Measurements from ENCODE around the gene KAZALD1. TPM values are rescaled to one million over a fixed set of nuclear protein-coding genes. Genes with fewer than 3 reads are reported as not detected.

Gene KAZALD1
- total RNA-seq, 1 experiment from 2014 or later, result 24.9 TPM

- Histone ChIP-seq H3K4me2 (ENCODE audit: low read length) (peak overlapping the region; percentile 33), H3K27me3 (ENCODE audit: low read length) (no peaks in the 10 kb centered on the region), H4K20me1 (ENCODE audit: low read length) (no peaks in the 10 kb centered on the region), H3F3A (ENCODE audit: low read length, unreplicated experiment) (no peaks in the 10 kb centered on the region), H3K9ac (ENCODE audit: low read length) (no peak overlapping the region), H3K4me1 (ENCODE audit: insufficient read depth, low read length) (peaks cover 29% of the 10 kb centered on the region), H2AFZ (ENCODE audit: low read length) (peak overlapping the region; percentile 38; the same call in 1 of the 2 replicates), H3K4me3 (ENCODE audit: low read length) (no peak overlapping the region), H3K9me3 (ENCODE audit: low read length) (no peaks in the 10 kb centered on the region), H3K79me2 (ENCODE audit: low read length) (no peaks in the 10 kb centered on the region), H3K36me3 (ENCODE audit: low read depth, low read length) (no peaks in the 10 kb centered on the region), H3K9me2 (replicated peaks; ENCODE audit: low read length) (no peaks in the 10 kb centered on the region), H3K27ac (ENCODE audit: low read length) (peak overlapping the region; percentile 29; the same call in 1 of the 2 replicates)
- intact Hi-C loops (cut with micrococcal nuclease), result loop anchor here (1.0 kb wide), 1 partner anchor 15 kb away; no protein-coding TSS in a partner anchor
- DNase-seq (no peak), ATAC-seq (no peak)
- BruUV-seq (replicated peaks), result no TSS peak
- TF ChIP-seq EZH2phosphoT487 (IDR thresholded peaks at IDR 0.05; ENCODE audit: borderline replicate concordance, low read length) (no peak), EZH2 (IDR thresholded peaks at IDR 0.05; ENCODE audit: low read length, unreplicated experiment) (no peak), CTCF (conservative IDR thresholded peaks at IDR 0.05; ENCODE audit: low read depth, low read length) (no peak)
- CTCF ChIA-PET, result no interaction called here
- POLR2A ChIA-PET (ENCODE audit: unreplicated experiment), result no interaction called here
Measured at GRCh38 chr10:101013365-101013825, 48.4 kb upstream of the KAZALD1 start.

- Histone ChIP-seq H3K4me1 (ENCODE audit: insufficient read depth, low read length) (peaks cover 29% of the 10 kb centered on the region), H3K4me2 (ENCODE audit: low read length) (0 out of 2 replicates have a peak overlapping the region, but pooled peaks have one; percentile 16), H3K9me3 (ENCODE audit: low read length) (no peaks in the 10 kb centered on the region), H2AFZ (ENCODE audit: low read length) (no peak overlapping the region), H3K79me2 (ENCODE audit: low read length) (no peaks in the 10 kb centered on the region), H3K36me3 (ENCODE audit: low read depth, low read length) (no peaks in the 10 kb centered on the region), H3F3A (ENCODE audit: low read length, unreplicated experiment) (no peaks in the 10 kb centered on the region), H3K4me3 (ENCODE audit: low read length) (no peak overlapping the region), H3K27ac (ENCODE audit: low read length) (no peak overlapping the region), H3K27me3 (ENCODE audit: low read length) (no peaks in the 10 kb centered on the region), H4K20me1 (ENCODE audit: low read length) (no peaks in the 10 kb centered on the region), H3K9me2 (replicated peaks; ENCODE audit: low read length) (no peaks in the 10 kb centered on the region), H3K9ac (ENCODE audit: low read length) (no peak overlapping the region)
- ATAC-seq, result peak; percentile 40
- intact Hi-C loops (cut with micrococcal nuclease), result loop anchor here (1.0 kb wide), 1 partner anchor 20 kb away; no protein-coding TSS in a partner anchor
- BruUV-seq (replicated peaks), result no TSS peak
- POLR2A ChIA-PET (ENCODE audit: unreplicated experiment), result interaction anchor here (1.2 kb wide), 1 partner anchor 17 kb away, joined by 13 read pairs; the partner anchor contains the start of genes PDZD7 and SFXN3
- CTCF ChIA-PET, result interaction anchor here (1.0 to 1.8 kb wide), 3 partner anchors 10 to 36 kb away, joined by 5 to 15 read pairs (median 5); no protein-coding TSS in a partner anchor
- TF ChIP-seq EZH2phosphoT487 (IDR thresholded peaks at IDR 0.05; ENCODE audit: borderline replicate concordance, low read length), result no peak
- no peak for TF ChIP-seq EZH2 (IDR thresholded peaks at IDR 0.05; ENCODE audit: low read length, unreplicated experiment)
- peak; percentile 81 for TF ChIP-seq CTCF (conservative IDR thresholded peaks at IDR 0.05; ENCODE audit: low read depth, low read length)
- peak; percentile 78 for DNase-seq
Measured at GRCh38 chr10:101014230-101014884, 47.4 kb upstream of the KAZALD1 start.
